Cardiac fibroblast (primary cell): ENCODE results near the gene ZNF275.
A peak's percentile ranks its signal among the peaks of the same experiment; 100 is the strongest.

Experiments used
- DNase-seq, 2 donors: peaks; one replicate each; pipeline versions ENCODE4 v3.0.0 to v3.0.0-alpha.2; 2010; ENCODE audit warnings: low read depth in 2 of 2
- H3K4me3 ChIP-seq, 2 donors: replicated peaks in 1 of 2; 1 replicate in 1 of 2; 2 replicates in 1 of 2; pipeline ENCODE4 v1.5.1; 2011; ENCODE audit warnings: low read depth in 2 of 2, low read length in 2 of 2, mild to moderate bottlenecking in 2 of 2, moderate library complexity in 1 of 2
- CTCF ChIP-seq: IDR thresholded peaks from one replicate; pipeline ENCODE4 v1.5.1; 2011; ENCODE audit warnings: low read depth, mild to moderate bottlenecking, low read length, inconsistent platforms

ZNF275 gene

GRCh38 chrX:153320555-153321184 is 13.3 kb upstream of the ZNF275 start:
- no peak for TF ChIP-seq CTCF
- no peak overlapping the region for H3K4me3 ChIP-seq
- DNase-seq: peak in 1 of 2 donors; percentile 5

- H3K4me3 ChIP-seq: no peak within 1 kb of the TSS
- no peak for DNase-seq
- TF ChIP-seq CTCF: no peak
Observed at GRCh38 chrX:153321381-153322124, 12.4 kb upstream of the ZNF275 start, which contains the start of gene PNMA6F. TSS of gene PNMA6F (minus strand) at chrX:153321767. CDS start at chrX:153320674, 1,093 bp downstream.

GRCh38 chrX:153327561-153327960 is 6.4 kb upstream of the ZNF275 start:
- no peak for DNase-seq
- TF ChIP-seq CTCF: no peak
- no peak overlapping the region for H3K4me3 ChIP-seq

GRCh38 chrX:153333266-153333665 is 687 bp upstream of the ZNF275 start:
- peak overlapping the region in 1 of 2 donors; percentile 47 for H3K4me3 ChIP-seq
- DNase-seq: peak; percentile 53 to 64

GRCh38 chrX:153334654-153335295 is 822 bp downstream of the ZNF275 start:
- no peak for TF ChIP-seq CTCF
- no peak for DNase-seq
- peak overlapping the region; percentile 77 to 80 for H3K4me3 ChIP-seq

More at GRCh38 chrX:153333266-153333665, 687 bp upstream of the ZNF275 start:
- no peak for TF ChIP-seq CTCF

- no peak for DNase-seq
- no peak overlapping the region for H3K4me3 ChIP-seq
- no peak for TF ChIP-seq CTCF
Observed at GRCh38 chrX:153336121-153336894, 2.4 kb downstream of the ZNF275 start.
